ENCODE measurements around the gene KRT73.

Gene KRT73

GRCh38 chr12:52618216-52618615 is at the start of gene KRT73:
Gene KRT73 (minus strand): TSS chr12:52618559. CDS start chr12:52618524, 35 bp downstream.
- DNase-seq = no peak

- DNase-seq = no peak
These were observed 49.6 kb upstream of the KRT73 start for GRCh38 chr12:52667931-52668330.

- no peak for DNase-seq
These were observed 49.1 kb upstream of the KRT73 start for GRCh38 chr12:52667509-52667908.

- no peak for DNase-seq
These were observed 48.1 kb upstream of the KRT73 start for GRCh38 chr12:52666471-52666870.

- no peak for DNase-seq
These were observed 45.1 kb upstream of the KRT73 start for GRCh38 chr12:52663420-52663819.

- DNase-seq = no peak
These were observed 44.5 kb upstream of the KRT73 start for GRCh38 chr12:52662918-52663229.

- DNase-seq = no peak
These were observed 43.9 kb upstream of the KRT73 start for GRCh38 chr12:52662093-52662917.

- DNase-seq = no peak
These were observed 43.3 kb upstream of the KRT73 start for GRCh38 chr12:52661668-52662067.

GRCh38 chr12:52660934-52661499 is 42.7 kb upstream of the KRT73 start:
- DNase-seq = no peak

GRCh38 chr12:52659951-52660350 is 41.6 kb upstream of the KRT73 start:
- DNase-seq = no peak

GRCh38 chr12:52659395-52659794 is 41.0 kb upstream of the KRT73 start:
- DNase-seq = peak; percentile 9

GRCh38 chr12:52658196-52658595 is 39.8 kb upstream of the KRT73 start:
- DNase-seq = no peak

- DNase-seq = no peak
These were observed 39.0 kb upstream of the KRT73 start for GRCh38 chr12:52657250-52657902.

GRCh38 chr12:52656616-52657015 is 38.3 kb upstream of the KRT73 start:
- no peak for DNase-seq

- DNase-seq = no peak
These were observed 37.4 kb upstream of the KRT73 start for GRCh38 chr12:52655720-52656124.

- no peak for DNase-seq
These were observed 36.9 kb upstream of the KRT73 start for GRCh38 chr12:52655251-52655650.

- DNase-seq = no peak
These were observed 33.4 kb upstream of the KRT73 start, which contains the start of gene KRT2 for GRCh38 chr12:52651726-52652261. Gene KRT2 (minus strand): TSS chr12:52652211. CDS start chr12:52652142, 69 bp downstream.

- no peak for DNase-seq
These were observed 32.2 kb upstream of the KRT73 start for GRCh38 chr12:52650520-52651081.

GRCh38 chr12:52649066-52649465 is 30.7 kb upstream of the KRT73 start:
- DNase-seq = no peak

- no peak for DNase-seq
These were observed 29.7 kb upstream of the KRT73 start for GRCh38 chr12:52648012-52648550.

- no peak for DNase-seq
These were observed 29.2 kb upstream of the KRT73 start for GRCh38 chr12:52647601-52648000.

- no peak for DNase-seq
These were observed 28.3 kb upstream of the KRT73 start for GRCh38 chr12:52646613-52647012.

- no peak for DNase-seq
These were observed 27.6 kb upstream of the KRT73 start for GRCh38 chr12:52645982-52646381.
